Stomach (tissue), 9 donors: Measurements from ENCODE around the gene SERPINF2. TPM values are rescaled to one million over a fixed set of nuclear protein-coding genes. Genes with fewer than 3 reads are reported as not detected.
A peak's percentile ranks its signal among the peaks of the same experiment; 100 is the strongest.

ENCODE experiments used
- DNase-seq, 2 donors: peaks; one replicate each; pipeline versions ENCODE4 v3.0.0 to v3.0.0-alpha.2; 2013 to 2019
- H3K27ac ChIP-seq, 5 donors: fragments of 200-600 bp in 4 of 5; sonication (generic) in 4 of 5; one replicate each; pipeline ENCODE4 v1.5.1; 2013 to 2019; ENCODE audit warnings: mild to moderate bottlenecking in 1 of 5, moderate library complexity in 1 of 5
- H3K27me3 ChIP-seq, 3 donors: fragments of 200-600 bp; sonication (generic); one replicate each; pipeline ENCODE4 v1.5.1; 2017 to 2019; ENCODE audit warnings: mixed run types in 1 of 3
- H3K36me3 ChIP-seq, 4 donors: fragments of 200-600 bp; sonication (generic); 1 replicate in 3 of 4; 2 replicates in 1 of 4; pipeline ENCODE4 v1.5.1; 2016 to 2019
- H3K4me1 ChIP-seq, 4 donors: fragments of 200-600 bp; sonication (generic); one replicate each; pipeline ENCODE4 v1.5.1; 2016 to 2019
- H3K4me3 ChIP-seq, 4 donors: fragments of 200-600 bp; sonication (generic) in 3 of 4; one replicate each; pipeline ENCODE4 v1.5.1; 2016 to 2019; ENCODE audit warnings: mild to moderate bottlenecking in 1 of 4
- H3K9me3 ChIP-seq, 4 donors: fragments of 200-600 bp; sonication (generic); one replicate each; pipeline ENCODE4 v1.5.1; 2016 to 2019
- EP300 ChIP-seq: sonication (generic); formaldehyde crosslinking; IDR thresholded peaks from one replicate; pipeline ENCODE4 v1.6.1; 2017; ENCODE audit warnings: antibody characterized with exemption
- POLR2A ChIP-seq, 4 donors: fragments of 450-650 bp; IDR thresholded peaks; one replicate each; pipeline ENCODE4 v1.6.1; 2016; ENCODE audit warnings: antibody characterized with exemption in 4 of 4, control low read depth in 2 of 4, mild to moderate bottlenecking in 1 of 4, moderate library complexity in 1 of 4
- POLR2AphosphoS5 ChIP-seq, 3 donors: sonication (generic); formaldehyde crosslinking; IDR thresholded peaks; one replicate each; pipeline ENCODE4 v1.6.1; 2016; ENCODE audit warnings: antibody characterized with exemption in 3 of 3
- WGBS, 5 donors: extraction: QIAGEN DNeasy Blood & Tissue Kit in 3 of 5; methylation state at CpG; one replicate each; pipeline versions ENCODE4 v1.1.5 to v1.1.7; 2013 to 2018; 5-methylcytosine and 5-hydroxymethylcytosine counted together
- intact Hi-C: fragments of 100-400 bp; cut with DNase I; formaldehyde crosslinking; loops from one replicate; pipeline ENCODE4 v1.15.1; 2023; ENCODE audit warnings: low total_unique reads
- polyA plus RNA-seq, 3 donors: library from polyadenylated mRNA; stranded (reverse); fragments of 200-250 nt; gene quantifications; one replicate each; pipeline ENCODE4 v1.2.3, GENCODE V29; 2013
- total RNA-seq, 5 donors: library from RNA; depleted of rRNA; stranded (reverse); fragments of >200 nt; gene quantifications; one replicate each; pipeline versions ENCODE4 v1.1.0 to v1.2.3, GENCODE V29; 2014 to 2016
- TF ChIP-seq, protein P1 (sequence below), 7 experiments: fragments of 450-650 bp in 4 of 7; fragments of 200-600 bp in 3 of 7; sonication (generic) in 3 of 7; IDR thresholded peaks; one replicate each; pipeline ENCODE4 v1.5.1; 2016 to 2019; ENCODE audit warnings: antibody characterized with exemption in 7 of 7, control low read depth in 2 of 7, mild to moderate bottlenecking in 1 of 7
- donor health status: healthy with polysubstance abuse.
- donor health status: Bipolar disorder and iron deficiency.
- donor health status: healthy.

SERPINF2 gene
- total and polyA plus RNA-seq, 8 donors: 0.45 to 5.2 (median 1.3) TPM

DNA sequence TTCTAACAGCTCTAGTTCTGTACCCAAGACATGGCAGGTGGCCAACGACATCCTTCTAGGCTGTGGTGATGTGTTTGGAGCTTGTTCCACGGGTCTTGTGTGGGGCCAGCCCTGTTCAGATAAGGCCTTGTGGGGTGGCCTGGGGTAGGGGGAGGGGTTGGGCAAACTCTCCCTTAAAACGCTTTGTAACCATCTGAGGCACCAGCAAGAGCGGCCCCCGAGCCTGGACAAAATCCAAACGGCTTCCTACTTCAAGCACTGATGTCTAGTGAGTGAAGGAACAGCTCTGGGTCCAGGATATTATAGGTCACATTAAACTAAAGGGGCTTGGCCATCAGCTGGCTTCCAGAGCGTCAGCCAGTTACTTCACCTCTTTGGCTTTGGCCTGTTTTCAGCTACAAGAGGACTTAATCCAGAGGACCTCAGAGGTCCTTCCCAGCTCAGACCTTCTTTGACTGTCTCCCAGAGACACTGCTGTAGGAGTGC is 31.1 kb downstream of the SERPINF2 start:
- TF ChIP-seq POLR2AphosphoS5 (IDR thresholded peaks at IDR 0.05): peak in 1 of 3 donors; percentile 13
- TF ChIP-seq POLR2A (IDR thresholded peaks at IDR 0.05): no peak
- Histone ChIP-seq H3K4me3 (no peak overlapping the region), H3K27me3 (no peaks in the 10 kb centered on the region), H3K9me3 (no peaks in the 10 kb centered on the region), H3K36me3 (peaks cover 13 to 45% (median 41%) of the 10 kb centered on the region in 4 donors), H3K27ac (peak overlapping the region; percentile 51 to 81 (median 70)), H3K4me1 (peaks cover 0 to 47% (median 24%) of the 10 kb centered on the region in 4 donors)
- DNase-seq: peak in 1 of 2 donors; percentile 58
- WGBS, 5 donors: 14 to 36% (median 22%) methylated on average over 5 to 7 of the region's 7 CpGs
- intact Hi-C loops: loop anchor here (10.0 kb wide), 1 partner anchor 49 kb away; the partner anchor contains the start of gene WDR81

- Histone ChIP-seq H3K4me1 (peaks cover 0 to 44% (median 21%) of the 10 kb centered on the region in 4 donors), H3K27ac (peak overlapping the region; percentile 11 to 81 (median 70)), H3K27me3 (no peaks in the 10 kb centered on the region), H3K9me3 (no peaks in the 10 kb centered on the region), H3K4me3 (no peak overlapping the region), H3K36me3 (peaks cover 15 to 48% (median 45%) of the 10 kb centered on the region in 4 donors)
- TF ChIP-seq POLR2AphosphoS5 (IDR thresholded peaks at IDR 0.05) (no peak), POLR2A (IDR thresholded peaks at IDR 0.05) (no peak), EP300 (no peak)
- TF ChIP-seq, protein P1, sequence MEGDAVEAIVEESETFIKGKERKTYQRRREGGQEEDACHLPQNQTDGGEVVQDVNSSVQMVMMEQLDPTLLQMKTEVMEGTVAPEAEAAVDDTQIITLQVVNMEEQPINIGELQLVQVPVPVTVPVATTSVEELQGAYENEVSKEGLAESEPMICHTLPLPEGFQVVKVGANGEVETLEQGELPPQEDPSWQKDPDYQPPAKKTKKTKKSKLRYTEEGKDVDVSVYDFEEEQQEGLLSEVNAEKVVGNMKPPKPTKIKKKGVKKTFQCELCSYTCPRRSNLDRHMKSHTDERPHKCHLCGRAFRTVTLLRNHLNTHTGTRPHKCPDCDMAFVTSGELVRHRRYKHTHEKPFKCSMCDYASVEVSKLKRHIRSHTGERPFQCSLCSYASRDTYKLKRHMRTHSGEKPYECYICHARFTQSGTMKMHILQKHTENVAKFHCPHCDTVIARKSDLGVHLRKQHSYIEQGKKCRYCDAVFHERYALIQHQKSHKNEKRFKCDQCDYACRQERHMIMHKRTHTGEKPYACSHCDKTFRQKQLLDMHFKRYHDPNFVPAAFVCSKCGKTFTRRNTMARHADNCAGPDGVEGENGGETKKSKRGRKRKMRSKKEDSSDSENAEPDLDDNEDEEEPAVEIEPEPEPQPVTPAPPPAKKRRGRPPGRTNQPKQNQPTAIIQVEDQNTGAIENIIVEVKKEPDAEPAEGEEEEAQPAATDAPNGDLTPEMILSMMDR (IDR thresholded peaks at IDR 0.05): no peak
- intact Hi-C loops: loop anchor here (10.0 kb wide), 1 partner anchor 50 kb away; the partner anchor contains the start of gene WDR81
- WGBS, 5 donors: 88 to 90% (median 89%) methylated on average over 21 of the region's 21 CpGs
- DNase-seq: no peak
Measured at GRCh38 chr17:1774390-1775176, 31.9 kb downstream of the SERPINF2 start.

GRCh38 chr17:1776328-1776727 is 33.7 kb downstream of the SERPINF2 start:
- peaks cover 4 to 42% (median 18%) of the 10 kb centered on the region in 4 donors for H3K4me1 ChIP-seq
- no peaks in the 10 kb centered on the region for H3K27me3 ChIP-seq
- H3K9me3 ChIP-seq: no peaks in the 10 kb centered on the region
- H3K36me3 ChIP-seq: peaks cover 20 to 62% (median 57%) of the 10 kb centered on the region in 4 donors
- TF ChIP-seq POLR2A (IDR thresholded peaks at IDR 0.05) (no peak), EP300 (no peak), POLR2AphosphoS5 (IDR thresholded peaks at IDR 0.05) (no peak)
- TF ChIP-seq, protein P1 (IDR thresholded peaks at IDR 0.05): no peak
- DNase-seq: no peak
- 92 to 95% (median 93%) methylated on average over 10 of the region's 10 CpGs for WGBS, 5 donors
- intact Hi-C loops: loop anchor here (10.0 kb wide), 1 partner anchor 52 kb away; the partner anchor contains the start of gene WDR81
- H3K27ac ChIP-seq: peak overlapping the region in 3 of 5 donors; percentile 9 to 94 (median 20)
- H3K4me3 ChIP-seq: no peak overlapping the region

GRCh38 chr17:1776857-1777256 is 34.2 kb downstream of the SERPINF2 start:
- Histone ChIP-seq H3K36me3 (peaks cover 20 to 64% (median 59%) of the 10 kb centered on the region in 4 donors), H3K9me3 (no peaks in the 10 kb centered on the region), H3K4me3 (no peak overlapping the region), H3K4me1 (peaks cover 6 to 41% (median 21%) of the 10 kb centered on the region in 4 donors), H3K27ac (peak overlapping the region in 2 of 5 donors; percentile 35 to 94), H3K27me3 (no peaks in the 10 kb centered on the region)
- no peak for DNase-seq
- 90 to 97% (median 92%) methylated on average over 6 to 7 of the region's 7 CpGs for WGBS, 5 donors
- no peak for TF ChIP-seq POLR2A (IDR thresholded peaks at IDR 0.05)
- no peak for TF ChIP-seq EP300
- TF ChIP-seq, protein P1 (IDR thresholded peaks at IDR 0.05): no peak
- TF ChIP-seq POLR2AphosphoS5 (IDR thresholded peaks at IDR 0.05): no peak
- intact Hi-C loops: loop anchor here (10.0 kb wide), 1 partner anchor 52 kb away; the partner anchor contains the start of gene WDR81
